Neural cell (in vitro differentiated cells): ENCODE measurements around the gene APBA1. TPM values are rescaled to one million over a fixed set of nuclear protein-coding genes. Genes with fewer than 3 reads are reported as not detected.

Experiments
- H2AFZ ChIP-seq: fragments of 200-600, 300-800 bp; sonication (generic), shearing (Covaris generic); 2 replicates; pipeline ENCODE4 v1.6.0; 2014; ENCODE audit warnings: low read depth, mild to moderate bottlenecking, antibody characterized with exemption, low read length, moderate library complexity
- H3F3A ChIP-seq: fragments of 200-600 bp; shearing (Covaris generic); 2 replicates; pipeline ENCODE4 v1.6.1; 2016; ENCODE audit warnings: mild to moderate bottlenecking, moderate library complexity, mixed read lengths, antibody characterized with exemption, low read length; ENCODE audit not compliant: insufficient read depth, poor library complexity, severe bottlenecking
- H3K27ac ChIP-seq: fragments of 200-600, 300-800 bp; sonication (generic), shearing (Covaris generic); 2 replicates; pipeline ENCODE4 v1.5.1; 2014; ENCODE audit warnings: mild to moderate bottlenecking, low read length, moderate library complexity
- H3K27me3 ChIP-seq: fragments of 300-800, 200-600 bp; sonication (generic), shearing (Covaris generic); 2 replicates; pipeline ENCODE4 v1.6.0; 2014; ENCODE audit warnings: mild to moderate bottlenecking, low read depth, low read length, moderate library complexity; ENCODE audit not compliant: insufficient read depth
- H3K36me3 ChIP-seq: fragments of 300-800, 200-600 bp; sonication (generic), shearing (Covaris generic); 2 replicates; pipeline ENCODE4 v1.5.1; 2014; ENCODE audit warnings: mild to moderate bottlenecking, antibody characterized with exemption, low read length, moderate library complexity; ENCODE audit not compliant: insufficient read depth
- H3K4me2 ChIP-seq: fragments of 300-800, 200-600 bp; sonication (generic), shearing (Covaris generic); 2 replicates; pipeline ENCODE4 v1.6.0; 2014; ENCODE audit warnings: mild to moderate bottlenecking, low read length
- H3K4me3 ChIP-seq: fragments of 300-800, 200-600 bp; sonication (generic), shearing (Covaris generic); 2 replicates; pipeline ENCODE4 v1.5.1; 2014; ENCODE audit warnings: mild to moderate bottlenecking, low read length, moderate library complexity
- H3K79me2 ChIP-seq: fragments of 200-600 bp; shearing (Covaris generic); replicated peaks from 2 replicates; pipeline ENCODE4 v1.6.0; 2014; ENCODE audit warnings: mild to moderate bottlenecking, low read length, moderate library complexity; ENCODE audit not compliant: insufficient read depth
- H3K9ac ChIP-seq: fragments of 300-800, 200-600 bp; sonication (generic), shearing (Covaris generic); 2 replicates; pipeline ENCODE4 v1.6.1; 2016; ENCODE audit warnings: mild to moderate bottlenecking, low read length, mixed read lengths
- H3K9me2 ChIP-seq: fragments of 200-600 bp; shearing (Covaris generic); 2 replicates; pipeline ENCODE4 v1.6.1; 2016; ENCODE audit warnings: mild to moderate bottlenecking, low read length, mixed read lengths; ENCODE audit not compliant: insufficient read depth
- H3K9me3 ChIP-seq: fragments of 200-600, 300-800 bp; sonication (generic), shearing (Covaris generic); 2 replicates; pipeline ENCODE4 v1.6.1; 2016; ENCODE audit warnings: mild to moderate bottlenecking, mixed run types, low read length, moderate library complexity, mixed read lengths
- H4K20me1 ChIP-seq: fragments of 200-600 bp; shearing (Covaris generic); 2 replicates; pipeline ENCODE4 v1.6.1; 2016; ENCODE audit warnings: mild to moderate bottlenecking, mixed run types; ENCODE audit not compliant: insufficient read depth
- EP300 ChIP-seq: fragments of 450-650 bp; conservative IDR thresholded peaks from 2 replicates; pipeline ENCODE4 v1.6.1; 2014; ENCODE audit warnings: antibody characterized with exemption, mild to moderate bottlenecking, moderate library complexity; ENCODE audit not compliant: poor library complexity, severe bottlenecking
- EZH2 ChIP-seq: fragments of 200-600, 300-800 bp; shearing (Covaris generic), sonication (generic); IDR thresholded peaks from 2 replicates; pipeline ENCODE4 v1.6.1; 2014; ENCODE audit warnings: antibody characterized with exemption, low read length, borderline replicate concordance, mild to moderate bottlenecking; ENCODE audit not compliant: insufficient read depth, poor library complexity, severe bottlenecking
- MXI1 ChIP-seq: fragments of 450-650 bp; conservative IDR thresholded peaks from 2 replicates; pipeline ENCODE4 v1.6.1; 2014; ENCODE audit warnings: antibody characterized with exemption, mild to moderate bottlenecking; ENCODE audit not compliant: poor library complexity, severe bottlenecking
- POLR2AphosphoS5 ChIP-seq: IDR thresholded peaks from 2 replicates; pipeline ENCODE4 v1.6.1; 2012
- RAD21 ChIP-seq: fragments of 450-650 bp; conservative IDR thresholded peaks from 2 replicates; pipeline ENCODE4 v1.6.1; 2014; ENCODE audit warnings: antibody characterized with exemption, mild to moderate bottlenecking, moderate library complexity
- SMC3 ChIP-seq: fragments of 450-650 bp; conservative IDR thresholded peaks from 2 replicates; pipeline ENCODE4 v1.6.1; 2014; ENCODE audit warnings: antibody characterized with exemption, mild to moderate bottlenecking, moderate library complexity; ENCODE audit not compliant: poor library complexity
- TAF1 ChIP-seq: IDR thresholded peaks from 2 replicates; pipeline ENCODE4 v1.6.1; 2012; ENCODE audit warnings: low read depth
- polyA plus RNA-seq: library from polyadenylated mRNA; depleted of rRNA; stranded (reverse); fragments of >200 nt; gene quantifications from 2 replicates; pipeline ENCODE4 v1.2.3, GENCODE V29; 2014
- TF ChIP-seq, protein P1 (sequence below): fragments of 450-650 bp; IDR thresholded peaks from 2 replicates; pipeline ENCODE4 v1.5.1; 2014; ENCODE audit warnings: antibody characterized with exemption, mild to moderate bottlenecking, moderate library complexity; ENCODE audit not compliant: poor library complexity, severe bottlenecking
- TF ChIP-seq, protein P2 (sequence below): IDR thresholded peaks from 2 replicates; pipeline ENCODE4 v1.6.1; 2012; ENCODE audit warnings: borderline replicate concordance

APBA1 gene
- polyA plus RNA-seq, 1 donor from 2014 or later: 10.9 TPM

DNA sequence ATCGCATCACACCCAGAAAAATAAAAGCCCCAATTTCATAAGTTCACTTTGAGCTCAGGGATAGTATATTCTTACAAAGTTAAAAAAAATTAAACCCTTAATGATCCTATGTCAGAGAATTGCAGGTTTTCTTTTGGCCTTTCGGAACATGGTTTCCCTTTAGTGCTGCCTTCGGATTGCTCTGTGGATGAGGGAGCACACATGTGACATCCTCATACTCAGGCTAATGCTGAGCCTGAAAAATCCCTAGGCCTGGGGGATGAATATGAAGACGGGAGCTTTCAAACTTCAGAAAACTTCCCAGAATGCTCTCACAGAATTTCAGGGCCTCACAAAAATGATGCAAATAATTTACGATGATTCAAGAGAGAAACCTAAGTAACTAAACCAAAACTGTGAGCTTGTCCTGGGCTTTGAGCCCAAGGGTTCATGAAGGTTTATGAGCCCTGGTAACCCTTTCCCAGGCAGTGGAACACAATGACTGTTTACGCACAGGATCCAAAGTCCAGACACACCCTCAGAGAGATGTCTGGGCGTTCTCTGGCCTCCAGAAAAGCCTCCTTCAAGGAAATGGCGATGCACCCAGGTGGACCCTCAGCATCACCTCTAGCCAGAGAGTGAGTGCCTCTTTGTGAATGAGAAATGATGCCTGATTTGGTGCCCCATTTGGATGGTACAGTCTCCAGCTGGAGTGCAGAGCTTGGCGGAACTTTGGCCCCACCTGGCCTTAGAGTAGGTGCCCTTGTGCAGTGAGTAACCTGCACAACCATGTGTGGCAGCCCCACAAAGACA is 201.8 kb downstream of the APBA1 start:
- Histone ChIP-seq H3K9me2 (no peaks in the 10 kb centered on the region), H3K27me3 (no peaks in the 10 kb centered on the region), H4K20me1 (no peaks in the 10 kb centered on the region), H3K4me3 (no peak overlapping the region), H3K9ac (no peak overlapping the region), H3K36me3 (peaks cover 15% of the 10 kb centered on the region), H2AFZ (no peak overlapping the region), H3K4me2 (no peak overlapping the region), H3K9me3 (no peaks in the 10 kb centered on the region), H3K27ac (no peak overlapping the region), H3K79me2 (no peaks in the 10 kb centered on the region), H3F3A (no peaks in the 10 kb centered on the region)
- TF ChIP-seq RAD21: no peak
- TF ChIP-seq POLR2AphosphoS5: no peak
- TF ChIP-seq, protein P1, sequence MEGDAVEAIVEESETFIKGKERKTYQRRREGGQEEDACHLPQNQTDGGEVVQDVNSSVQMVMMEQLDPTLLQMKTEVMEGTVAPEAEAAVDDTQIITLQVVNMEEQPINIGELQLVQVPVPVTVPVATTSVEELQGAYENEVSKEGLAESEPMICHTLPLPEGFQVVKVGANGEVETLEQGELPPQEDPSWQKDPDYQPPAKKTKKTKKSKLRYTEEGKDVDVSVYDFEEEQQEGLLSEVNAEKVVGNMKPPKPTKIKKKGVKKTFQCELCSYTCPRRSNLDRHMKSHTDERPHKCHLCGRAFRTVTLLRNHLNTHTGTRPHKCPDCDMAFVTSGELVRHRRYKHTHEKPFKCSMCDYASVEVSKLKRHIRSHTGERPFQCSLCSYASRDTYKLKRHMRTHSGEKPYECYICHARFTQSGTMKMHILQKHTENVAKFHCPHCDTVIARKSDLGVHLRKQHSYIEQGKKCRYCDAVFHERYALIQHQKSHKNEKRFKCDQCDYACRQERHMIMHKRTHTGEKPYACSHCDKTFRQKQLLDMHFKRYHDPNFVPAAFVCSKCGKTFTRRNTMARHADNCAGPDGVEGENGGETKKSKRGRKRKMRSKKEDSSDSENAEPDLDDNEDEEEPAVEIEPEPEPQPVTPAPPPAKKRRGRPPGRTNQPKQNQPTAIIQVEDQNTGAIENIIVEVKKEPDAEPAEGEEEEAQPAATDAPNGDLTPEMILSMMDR: no peak
- TF ChIP-seq, protein P2, sequence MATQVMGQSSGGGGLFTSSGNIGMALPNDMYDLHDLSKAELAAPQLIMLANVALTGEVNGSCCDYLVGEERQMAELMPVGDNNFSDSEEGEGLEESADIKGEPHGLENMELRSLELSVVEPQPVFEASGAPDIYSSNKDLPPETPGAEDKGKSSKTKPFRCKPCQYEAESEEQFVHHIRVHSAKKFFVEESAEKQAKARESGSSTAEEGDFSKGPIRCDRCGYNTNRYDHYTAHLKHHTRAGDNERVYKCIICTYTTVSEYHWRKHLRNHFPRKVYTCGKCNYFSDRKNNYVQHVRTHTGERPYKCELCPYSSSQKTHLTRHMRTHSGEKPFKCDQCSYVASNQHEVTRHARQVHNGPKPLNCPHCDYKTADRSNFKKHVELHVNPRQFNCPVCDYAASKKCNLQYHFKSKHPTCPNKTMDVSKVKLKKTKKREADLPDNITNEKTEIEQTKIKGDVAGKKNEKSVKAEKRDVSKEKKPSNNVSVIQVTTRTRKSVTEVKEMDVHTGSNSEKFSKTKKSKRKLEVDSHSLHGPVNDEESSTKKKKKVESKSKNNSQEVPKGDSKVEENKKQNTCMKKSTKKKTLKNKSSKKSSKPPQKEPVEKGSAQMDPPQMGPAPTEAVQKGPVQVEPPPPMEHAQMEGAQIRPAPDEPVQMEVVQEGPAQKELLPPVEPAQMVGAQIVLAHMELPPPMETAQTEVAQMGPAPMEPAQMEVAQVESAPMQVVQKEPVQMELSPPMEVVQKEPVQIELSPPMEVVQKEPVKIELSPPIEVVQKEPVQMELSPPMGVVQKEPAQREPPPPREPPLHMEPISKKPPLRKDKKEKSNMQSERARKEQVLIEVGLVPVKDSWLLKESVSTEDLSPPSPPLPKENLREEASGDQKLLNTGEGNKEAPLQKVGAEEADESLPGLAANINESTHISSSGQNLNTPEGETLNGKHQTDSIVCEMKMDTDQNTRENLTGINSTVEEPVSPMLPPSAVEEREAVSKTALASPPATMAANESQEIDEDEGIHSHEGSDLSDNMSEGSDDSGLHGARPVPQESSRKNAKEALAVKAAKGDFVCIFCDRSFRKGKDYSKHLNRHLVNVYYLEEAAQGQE: no peak
- TF ChIP-seq EZH2: no peak

DNA sequence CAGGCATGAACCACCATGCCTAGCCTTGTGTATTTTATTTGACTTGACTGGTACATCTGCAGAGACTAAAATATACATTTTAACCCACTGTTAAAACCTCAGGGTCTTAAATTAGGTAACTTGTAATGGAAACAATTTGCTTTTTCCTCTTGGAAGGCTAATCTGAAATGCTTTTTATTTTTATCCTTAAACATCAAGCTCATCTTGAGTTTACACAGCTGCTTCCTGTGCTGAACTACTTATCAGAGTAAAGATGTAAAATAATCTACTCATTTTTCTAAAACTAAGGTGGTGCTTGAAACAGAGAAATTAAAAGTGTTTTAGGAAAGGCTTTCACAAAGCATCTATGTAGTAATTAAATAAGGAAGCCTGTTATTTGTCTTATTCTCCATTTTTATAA is 203.0 kb downstream of the APBA1 start:
- no peaks in the 10 kb centered on the region for H3K79me2 ChIP-seq
- no peaks in the 10 kb centered on the region for H3F3A ChIP-seq
- TF ChIP-seq POLR2AphosphoS5 (no peak), SMC3 (no peak), MXI1 (no peak), TAF1 (no peak), EZH2 (no peak), EP300 (no peak), RAD21 (no peak)
- TF ChIP-seq, protein P2: no peak
- TF ChIP-seq, protein P1: no peak
- H3K27ac ChIP-seq: no peak overlapping the region
- no peaks in the 10 kb centered on the region for H4K20me1 ChIP-seq
- no peak overlapping the region for H2AFZ ChIP-seq
- H3K36me3 ChIP-seq: peaks cover 17% of the 10 kb centered on the region
- H3K9ac ChIP-seq: no peak overlapping the region
- no peaks in the 10 kb centered on the region for H3K27me3 ChIP-seq
- no peak overlapping the region for H3K4me3 ChIP-seq
- no peaks in the 10 kb centered on the region for H3K9me3 ChIP-seq
- H3K4me2 ChIP-seq: no peak overlapping the region
- H3K9me2 ChIP-seq: no peaks in the 10 kb centered on the region
